SK-N-MC (cell line): Measurements from ENCODE around the gene KCNJ16.

ENCODE experiments used
- EZH2 ChIP-seq: fragments of 200-600 bp; sonication (generic); IDR thresholded peaks from one replicate; pipeline ENCODE4 v1.6.1; 2017; ENCODE audit warnings: antibody characterized with exemption
- FOXP2 ChIP-seq: optimal IDR thresholded peaks from 2 replicates; pipeline ENCODE3; 2011; ENCODE audit warnings: mild to moderate bottlenecking, moderate library complexity; ENCODE audit not compliant: insufficient read depth; ENCODE audit errors: extremely low read length, control extremely low read depth
- POLR2AphosphoS5 ChIP-seq: IDR thresholded peaks from 2 replicates; pipeline ENCODE4 v1.6.1; 2012; ENCODE audit warnings: mild to moderate bottlenecking, low read depth, low read length, borderline replicate concordance

GRCh38 chr17:70104791-70105523 is 29.9 kb downstream of the KCNJ16 start:
- TF ChIP-seq EZH2 (no peak), POLR2AphosphoS5 (no peak), FOXP2 (no peak)
